Heart left ventricle (tissue), 13 donors: ENCODE results near the gene BCL3.

ENCODE experiments used
- POLR2A ChIP-seq, 2 donors: fragments of 450-650 bp; IDR thresholded peaks; one replicate each; pipeline ENCODE4 v1.6.1; 2017; ENCODE audit warnings: antibody characterized with exemption in 2 of 2, mild to moderate bottlenecking in 2 of 2, moderate library complexity in 2 of 2
- TF ChIP-seq, protein P1 (sequence below), 12 donors: fragments of 200-600 bp; sonication (generic) in 4 of 12; IDR thresholded peaks; one replicate each; pipeline versions ENCODE4 v1.5.0 to v1.8.0; 2018 to 2022; ENCODE audit warnings: antibody characterized with exemption in 12 of 12, mild to moderate bottlenecking in 5 of 12
- donor health status: ischemic (EF 13 %, LVEDD 7.1; RV severe dilation, severe dysfunction).
- donor health status: DM: no; HTN: yes; CAD: no.
- donor health status: DM: no; HTN: no; CAD: no.
- donor health status: ischemic (EF 25% LVEDD 6.9; RV normal size, moderate dysfunction).
- donor health status: ischemic (EF 25% LVEDD 5.7; RV mildly dilated, moderate dysfunction).
- donor health status: ischemic (EF 35%, LVEDD 5.7; RV mildly dilated, moderate dysfunction).
- donor health status: nonischemic (EF 11% LVEDD 7.7; RV severe dilation, severe dysfunction).
- donor health status: DM: yes; HTN: yes; CAD: no.
- donor health status: PGD.
- donor health status: ischemic (EF 29% LVEDD 5.4; RV normal size, mild dysfunction).
- donor health status: nonischemic (EF 23%, LVEDD 6.1; RV moderate dilation, normal function).

DNA sequence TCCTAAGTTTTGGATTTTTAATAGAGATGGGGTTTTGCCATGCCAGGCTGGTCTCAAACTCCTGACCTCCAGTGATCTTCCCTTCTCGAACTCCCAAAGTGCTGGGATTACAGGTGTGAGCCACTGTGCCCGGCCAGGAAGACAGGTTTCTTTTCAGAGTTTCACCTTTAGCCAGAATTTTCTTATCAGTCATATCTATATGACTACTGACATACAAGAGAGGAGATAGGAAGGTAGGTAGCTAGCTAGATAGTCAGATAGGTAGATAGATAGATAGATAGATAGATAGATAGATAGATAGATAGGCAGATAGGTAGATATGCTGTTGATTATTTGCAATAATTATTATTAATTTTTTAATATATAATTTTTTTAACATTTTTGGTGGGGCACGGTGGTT is 36.8 kb downstream of the BCL3 start:
- TF ChIP-seq, protein P1, sequence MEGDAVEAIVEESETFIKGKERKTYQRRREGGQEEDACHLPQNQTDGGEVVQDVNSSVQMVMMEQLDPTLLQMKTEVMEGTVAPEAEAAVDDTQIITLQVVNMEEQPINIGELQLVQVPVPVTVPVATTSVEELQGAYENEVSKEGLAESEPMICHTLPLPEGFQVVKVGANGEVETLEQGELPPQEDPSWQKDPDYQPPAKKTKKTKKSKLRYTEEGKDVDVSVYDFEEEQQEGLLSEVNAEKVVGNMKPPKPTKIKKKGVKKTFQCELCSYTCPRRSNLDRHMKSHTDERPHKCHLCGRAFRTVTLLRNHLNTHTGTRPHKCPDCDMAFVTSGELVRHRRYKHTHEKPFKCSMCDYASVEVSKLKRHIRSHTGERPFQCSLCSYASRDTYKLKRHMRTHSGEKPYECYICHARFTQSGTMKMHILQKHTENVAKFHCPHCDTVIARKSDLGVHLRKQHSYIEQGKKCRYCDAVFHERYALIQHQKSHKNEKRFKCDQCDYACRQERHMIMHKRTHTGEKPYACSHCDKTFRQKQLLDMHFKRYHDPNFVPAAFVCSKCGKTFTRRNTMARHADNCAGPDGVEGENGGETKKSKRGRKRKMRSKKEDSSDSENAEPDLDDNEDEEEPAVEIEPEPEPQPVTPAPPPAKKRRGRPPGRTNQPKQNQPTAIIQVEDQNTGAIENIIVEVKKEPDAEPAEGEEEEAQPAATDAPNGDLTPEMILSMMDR (IDR thresholded peaks at IDR 0.05), result no peak
- no peak for TF ChIP-seq POLR2A (IDR thresholded peaks at IDR 0.05)
